NB4 (cell line): Measurements from ENCODE around the gene IL23A.

Experiments
- CTCF ChIP-seq: IDR thresholded peaks from one replicate; pipeline ENCODE4 v1.5.1; 2012; ENCODE audit warnings: low read depth, low read length
- MAX ChIP-seq: IDR thresholded peaks from 2 replicates; pipeline ENCODE4 v1.6.1; 2011; ENCODE audit warnings: low read depth, low read length
- POLR2A ChIP-seq: IDR thresholded peaks from 2 replicates; pipeline ENCODE4 v1.6.1; 2011; ENCODE audit warnings: mild to moderate bottlenecking; ENCODE audit not compliant: insufficient read length; ENCODE audit errors: extremely low read depth

GRCh38 chr12:56389412-56389811 lies 50.7 kb downstream of the IL23A start:
- TF ChIP-seq POLR2A (no peak), CTCF (no peak), MAX (no peak)
